Spleen (tissue), 7 donors: ENCODE measurements around the gene RSBN1L.

Experiments used
- CTCF ChIP-seq, 11 experiments: fragments of 200-600 bp in 7 of 11; fragments of 450-650 bp in 4 of 11; sonication (generic) in 4 of 11; IDR thresholded peaks in 8 of 11; conservative IDR thresholded peaks in 3 of 11; 1 replicate in 7 of 11; 2 replicates in 4 of 11; pipeline versions ENCODE4 v1.4.0 to v1.8.0; 2016 to 2021; ENCODE audit warnings: antibody characterized with exemption in 11 of 11, inconsistent platforms in 4 of 11, mild to moderate bottlenecking in 1 of 11
- POLR2AphosphoS5 ChIP-seq, 3 donors: sonication (generic); formaldehyde crosslinking; IDR thresholded peaks; one replicate each; pipeline ENCODE4 v1.5.1; 2017; ENCODE audit warnings: antibody characterized with exemption in 3 of 3
- donor health status: DM: no; HTN: no; CAD: no; lungs with moderate emphysema.
- donor health status: DM: no; HTN: no; CAD: no.
- donor health status: DM: no; HTN: no; CAD: no.

GRCh38 chr7:77800158-77800557 is 103.9 kb downstream of the RSBN1L start:
- TF ChIP-seq CTCF (IDR thresholded peaks at IDR 0.05 in 8 of 11, conservative IDR thresholded peaks at IDR 0.05 in 3 of 11) (no peak), POLR2AphosphoS5 (IDR thresholded peaks at IDR 0.05) (no peak)
